AG10803 (cell line): ENCODE results near the gene DCAF6.

Source experiments
- DNase-seq: peaks from one replicate; pipeline ENCODE4 v3.0.0; 2010; ENCODE audit warnings: low read depth
- H3K4me3 ChIP-seq: 2 replicates; pipeline ENCODE4 v1.5.1; 2011; ENCODE audit warnings: mild to moderate bottlenecking, low read length, control low read depth
- TF ChIP-seq, protein P1 (sequence below): conservative IDR thresholded peaks from 2 replicates; pipeline ENCODE4 v1.5.1; 2011; ENCODE audit warnings: mild to moderate bottlenecking, low read length, control low read depth, inconsistent platforms

Gene DCAF6

GRCh38 chr1:167929725-167930124 lies 6.8 kb upstream of the DCAF6 start:
- TF ChIP-seq, protein P1, sequence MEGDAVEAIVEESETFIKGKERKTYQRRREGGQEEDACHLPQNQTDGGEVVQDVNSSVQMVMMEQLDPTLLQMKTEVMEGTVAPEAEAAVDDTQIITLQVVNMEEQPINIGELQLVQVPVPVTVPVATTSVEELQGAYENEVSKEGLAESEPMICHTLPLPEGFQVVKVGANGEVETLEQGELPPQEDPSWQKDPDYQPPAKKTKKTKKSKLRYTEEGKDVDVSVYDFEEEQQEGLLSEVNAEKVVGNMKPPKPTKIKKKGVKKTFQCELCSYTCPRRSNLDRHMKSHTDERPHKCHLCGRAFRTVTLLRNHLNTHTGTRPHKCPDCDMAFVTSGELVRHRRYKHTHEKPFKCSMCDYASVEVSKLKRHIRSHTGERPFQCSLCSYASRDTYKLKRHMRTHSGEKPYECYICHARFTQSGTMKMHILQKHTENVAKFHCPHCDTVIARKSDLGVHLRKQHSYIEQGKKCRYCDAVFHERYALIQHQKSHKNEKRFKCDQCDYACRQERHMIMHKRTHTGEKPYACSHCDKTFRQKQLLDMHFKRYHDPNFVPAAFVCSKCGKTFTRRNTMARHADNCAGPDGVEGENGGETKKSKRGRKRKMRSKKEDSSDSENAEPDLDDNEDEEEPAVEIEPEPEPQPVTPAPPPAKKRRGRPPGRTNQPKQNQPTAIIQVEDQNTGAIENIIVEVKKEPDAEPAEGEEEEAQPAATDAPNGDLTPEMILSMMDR = no peak
- H3K4me3 ChIP-seq = no peak overlapping the region
- no peak for DNase-seq

- TF ChIP-seq, protein P1 = no peak
- peak overlapping the region; percentile 85 for H3K4me3 ChIP-seq
Measured at GRCh38 chr1:167933788-167934187, 2.7 kb upstream of the DCAF6 start.

GRCh38 chr1:167934426-167935215 lies 1.9 kb upstream of the DCAF6 start:
- TF ChIP-seq, protein P1 = no peak
- H3K4me3 ChIP-seq = peak overlapping the region; percentile 85
- peak; percentile 40 for DNase-seq

More at GRCh38 chr1:167933788-167934187, 2.7 kb upstream of the DCAF6 start:
- DNase-seq = no peak

DNA sequence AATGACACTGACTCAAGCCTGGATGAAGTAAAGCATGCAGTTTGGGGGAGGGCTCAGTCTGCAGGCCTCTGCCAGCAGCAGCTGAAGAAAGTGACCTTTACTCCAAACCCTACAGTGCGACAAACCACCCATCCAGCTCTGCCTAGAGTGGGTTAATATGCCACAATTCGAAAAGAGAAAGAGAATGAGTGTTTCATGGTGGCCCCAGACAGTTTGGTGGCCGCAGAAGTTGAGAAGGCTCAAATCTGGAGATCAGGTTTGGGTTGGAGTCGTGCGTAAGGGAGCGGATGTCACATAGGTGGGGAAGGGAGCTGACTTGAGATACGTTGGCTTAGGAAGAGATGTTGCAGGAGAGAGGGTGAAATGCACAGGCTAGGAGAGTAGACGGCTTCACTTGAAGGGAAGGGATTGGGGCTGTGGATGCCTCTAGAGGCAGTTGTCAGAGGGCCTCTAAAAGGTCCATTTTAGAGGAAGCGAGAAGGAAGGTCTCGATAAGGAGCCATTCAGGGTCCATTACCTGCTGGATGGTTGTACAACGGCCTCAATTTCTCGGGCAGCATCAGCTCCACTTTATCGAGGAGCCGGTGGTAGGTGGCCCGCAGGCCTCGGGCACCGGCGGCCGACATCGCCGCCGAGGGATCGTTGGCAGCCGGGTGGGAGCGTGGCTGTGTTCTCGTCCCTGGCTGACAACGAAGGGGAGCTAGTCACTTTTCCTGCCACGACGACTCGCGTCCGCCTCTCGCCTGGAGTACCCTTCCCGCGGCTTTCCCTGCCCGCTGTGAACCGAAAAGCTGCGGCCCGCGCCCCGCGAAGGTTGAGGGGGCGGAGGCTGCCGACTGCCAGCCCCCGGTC lies 1.0 kb upstream of the DCAF6 start:
- DNase-seq = peak; percentile 37
- TF ChIP-seq, protein P1 = no peak
- peak overlapping the region; percentile 85 for H3K4me3 ChIP-seq

GRCh38 chr1:167936930-167937708 lies 636 bp downstream of the DCAF6 start, which contains the start of gene MPC2:
TSS of gene MPC2 (minus strand) at chr1:167937072. CDS start at chr1:167935841, 1,231 bp downstream.
- TF ChIP-seq, protein P1 = no peak
- DNase-seq = peak; percentile 69
- H3K4me3 ChIP-seq = peak within 1 kb of the TSS; percentile 85

- TF ChIP-seq, protein P1 = no peak
- H3K4me3 ChIP-seq = peak overlapping the region; percentile 85
- DNase-seq = no peak
Measured at GRCh38 chr1:167937709-167938010, 1.2 kb downstream of the DCAF6 start.
